GM06990 (cell line): ENCODE data around the gene LPCAT2.

Experiments
- DNase-seq: peaks from one replicate; pipeline ENCODE4 v3.0.0-alpha.2; 2011; ENCODE audit not compliant: insufficient read length; ENCODE audit errors: extremely low read depth
- H3K27me3 ChIP-seq: replicated peaks from 2 replicates; pipeline ENCODE4 v1.6.0; 2011; ENCODE audit warnings: low read length; ENCODE audit not compliant: control insufficient read depth, insufficient read depth
- H3K36me3 ChIP-seq: 2 replicates; pipeline ENCODE4 v1.5.1; 2011; ENCODE audit warnings: low read length; ENCODE audit not compliant: control insufficient read depth, insufficient read depth
- H3K4me3 ChIP-seq: replicated peaks from 2 replicates; pipeline ENCODE4 v1.5.1; 2011; ENCODE audit warnings: low read depth, mild to moderate bottlenecking, control low read depth, low read length
- TF ChIP-seq, protein P1 (sequence below): IDR thresholded peaks from 2 replicates; pipeline ENCODE4 v1.5.1; 2011; ENCODE audit warnings: low read length, control low read depth, mild to moderate bottlenecking, inconsistent platforms; ENCODE audit not compliant: insufficient read depth, poor library complexity, severe bottlenecking

LPCAT2 gene

DNA sequence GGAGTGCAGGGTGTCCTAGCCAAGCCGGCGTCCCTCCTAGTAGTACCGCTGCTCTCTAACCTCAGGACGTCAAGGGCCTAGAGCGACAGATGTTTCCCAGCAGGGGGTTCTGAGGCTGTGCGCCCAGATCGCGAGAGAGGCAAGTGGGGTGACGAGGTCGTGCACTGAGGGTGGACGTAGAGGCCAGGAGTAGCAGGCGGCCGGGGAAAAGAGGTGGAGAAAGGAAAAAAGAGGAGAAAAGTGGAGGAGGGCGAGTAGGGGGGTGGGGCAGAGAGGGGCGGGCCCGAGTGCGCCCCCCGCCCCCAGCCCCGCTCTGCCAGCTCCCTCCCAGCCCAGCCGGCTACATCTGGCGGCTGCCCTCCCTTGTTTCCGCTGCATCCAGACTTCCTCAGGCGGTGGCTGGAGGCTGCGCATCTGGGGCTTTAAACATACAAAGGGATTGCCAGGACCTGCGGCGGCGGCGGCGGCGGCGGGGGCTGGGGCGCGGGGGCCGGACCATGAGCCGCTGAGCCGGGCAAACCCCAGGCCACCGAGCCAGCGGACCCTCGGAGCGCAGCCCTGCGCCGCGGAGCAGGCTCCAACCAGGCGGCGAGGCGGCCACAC, 29.9 kb upstream of the LPCAT2 start, which contains the start of gene MMP2:
MMP2 (plus strand) TSS at position 372 of the 603 bp plus-strand sequence. CDS start 282 bp downstream, outside the sequence.
- H3K36me3 ChIP-seq = no peaks in the 10 kb centered on the region
- H3K4me3 ChIP-seq = no peak within 1 kb of the TSS
- TF ChIP-seq, protein P1, sequence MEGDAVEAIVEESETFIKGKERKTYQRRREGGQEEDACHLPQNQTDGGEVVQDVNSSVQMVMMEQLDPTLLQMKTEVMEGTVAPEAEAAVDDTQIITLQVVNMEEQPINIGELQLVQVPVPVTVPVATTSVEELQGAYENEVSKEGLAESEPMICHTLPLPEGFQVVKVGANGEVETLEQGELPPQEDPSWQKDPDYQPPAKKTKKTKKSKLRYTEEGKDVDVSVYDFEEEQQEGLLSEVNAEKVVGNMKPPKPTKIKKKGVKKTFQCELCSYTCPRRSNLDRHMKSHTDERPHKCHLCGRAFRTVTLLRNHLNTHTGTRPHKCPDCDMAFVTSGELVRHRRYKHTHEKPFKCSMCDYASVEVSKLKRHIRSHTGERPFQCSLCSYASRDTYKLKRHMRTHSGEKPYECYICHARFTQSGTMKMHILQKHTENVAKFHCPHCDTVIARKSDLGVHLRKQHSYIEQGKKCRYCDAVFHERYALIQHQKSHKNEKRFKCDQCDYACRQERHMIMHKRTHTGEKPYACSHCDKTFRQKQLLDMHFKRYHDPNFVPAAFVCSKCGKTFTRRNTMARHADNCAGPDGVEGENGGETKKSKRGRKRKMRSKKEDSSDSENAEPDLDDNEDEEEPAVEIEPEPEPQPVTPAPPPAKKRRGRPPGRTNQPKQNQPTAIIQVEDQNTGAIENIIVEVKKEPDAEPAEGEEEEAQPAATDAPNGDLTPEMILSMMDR = no peak
- no peak for DNase-seq
- peaks cover 2% of the 10 kb centered on the region; the same call in 1 of the 2 replicates for H3K27me3 ChIP-seq

DNA sequence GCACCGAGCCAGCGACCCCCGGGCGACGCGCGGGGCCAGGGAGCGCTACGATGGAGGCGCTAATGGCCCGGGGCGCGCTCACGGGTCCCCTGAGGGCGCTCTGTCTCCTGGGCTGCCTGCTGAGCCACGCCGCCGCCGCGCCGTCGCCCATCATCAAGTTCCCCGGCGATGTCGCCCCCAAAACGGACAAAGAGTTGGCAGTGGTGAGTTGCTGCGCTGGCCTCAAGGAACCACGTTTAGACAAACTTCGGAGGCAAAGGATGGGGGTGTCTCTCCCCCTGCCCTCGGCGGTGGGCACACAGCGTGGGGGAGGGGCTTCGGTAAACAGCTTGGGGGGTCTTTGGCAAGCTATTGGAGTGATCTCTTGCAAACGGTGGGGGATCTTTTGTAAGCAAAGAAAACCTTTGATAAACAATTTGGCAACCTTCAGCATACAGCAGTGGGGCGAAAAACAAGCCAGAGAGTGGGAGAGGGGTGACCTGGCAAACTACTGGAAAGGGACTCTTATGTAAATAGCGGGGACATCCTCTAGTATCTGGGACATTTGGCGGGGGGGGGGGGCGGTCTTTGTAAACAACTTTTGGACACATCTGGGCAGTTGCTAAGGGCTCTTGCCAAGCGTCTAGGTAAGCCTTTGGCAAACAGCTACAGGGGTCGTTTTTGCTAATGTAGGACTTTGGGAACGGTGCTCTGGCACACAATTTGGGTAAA, 29.3 kb upstream of the LPCAT2 start:
- Histone ChIP-seq H3K27me3 (peaks cover 2% of the 10 kb centered on the region; the same call in 1 of the 2 replicates), H3K4me3 (no peak overlapping the region), H3K36me3 (no peaks in the 10 kb centered on the region)
- TF ChIP-seq, protein P1 = no peak
- DNase-seq = no peak

DNA sequence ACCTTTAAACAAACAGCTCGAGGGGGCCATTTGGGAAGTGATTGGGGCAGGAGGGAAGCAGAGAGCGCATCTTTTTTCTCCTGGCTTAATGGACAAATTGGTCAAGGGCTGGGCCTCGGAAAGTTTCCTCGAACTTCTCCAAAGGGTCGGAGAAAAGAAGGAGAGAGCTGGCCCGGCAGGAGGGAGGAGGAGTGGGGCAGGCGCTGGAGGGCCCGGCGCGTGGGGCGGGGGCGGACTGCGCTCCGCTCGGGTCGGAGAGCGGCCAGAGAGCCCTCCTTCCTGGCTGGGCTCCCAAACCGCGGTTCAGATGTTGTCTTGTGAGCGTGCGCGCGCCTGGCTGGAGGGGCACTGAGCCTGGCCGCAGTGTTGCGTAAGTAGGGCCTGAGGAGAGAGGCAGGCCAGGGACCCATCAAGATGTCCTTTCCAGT, 28.6 kb upstream of the LPCAT2 start:
- no peak for DNase-seq
- peaks cover 2% of the 10 kb centered on the region; the same call in 1 of the 2 replicates for H3K27me3 ChIP-seq
- TF ChIP-seq, protein P1 = no peak
- no peaks in the 10 kb centered on the region for H3K36me3 ChIP-seq
- no peak overlapping the region for H3K4me3 ChIP-seq

DNA sequence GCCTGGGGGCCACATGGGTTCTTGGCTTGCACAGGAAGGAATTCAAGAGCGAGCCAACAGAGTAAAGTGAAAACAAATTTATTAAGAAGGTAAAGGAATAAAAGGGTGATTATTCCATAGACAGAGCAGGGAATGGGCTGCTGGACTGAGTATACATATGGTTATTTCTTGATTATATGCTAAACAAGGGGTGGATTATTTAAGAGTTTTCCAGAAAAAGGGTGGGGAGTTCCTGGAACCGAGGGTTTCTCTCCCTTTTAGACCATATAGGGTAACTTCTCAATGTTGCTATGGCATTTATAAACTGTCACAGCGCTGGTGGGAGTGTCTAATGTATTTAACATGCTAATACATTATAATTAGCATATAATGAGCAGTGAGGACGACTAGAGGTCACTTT, 27.8 kb upstream of the LPCAT2 start:
- TF ChIP-seq, protein P1 = no peak
- Histone ChIP-seq H3K27me3 (peaks cover 2% of the 10 kb centered on the region; the same call in 1 of the 2 replicates), H3K4me3 (no peak overlapping the region), H3K36me3 (no peaks in the 10 kb centered on the region)
- DNase-seq = no peak

DNA sequence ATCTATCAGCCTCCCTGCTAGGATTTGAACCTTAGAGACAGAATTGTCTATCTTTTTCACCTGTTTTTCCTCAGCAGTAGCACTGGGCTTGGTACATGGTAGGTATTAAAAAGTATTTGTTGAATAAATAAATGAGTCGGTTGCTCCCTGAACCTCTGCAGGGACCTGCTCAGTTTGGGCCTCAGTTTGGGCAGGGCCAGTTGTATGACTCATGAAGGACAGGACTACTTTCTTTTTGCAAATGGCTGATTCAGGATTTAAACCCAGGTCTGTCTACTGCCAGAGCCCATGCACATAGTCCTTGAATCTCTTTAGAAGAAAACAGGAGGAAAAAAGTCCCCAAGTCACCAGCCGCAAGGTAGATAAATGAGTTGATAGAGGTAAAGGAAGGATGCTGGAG, 26.8 kb upstream of the LPCAT2 start:
- DNase-seq = no peak
- Histone ChIP-seq H3K4me3 (no peak overlapping the region), H3K27me3 (peaks cover 2% of the 10 kb centered on the region; the same call in 1 of the 2 replicates)

More for the DNA sequence above, 26.8 kb upstream of the LPCAT2 start:
- TF ChIP-seq, protein P1 = no peak
- no peaks in the 10 kb centered on the region for H3K36me3 ChIP-seq
